HG02678 (cell line): ENCODE measurements around the gene ASH1L.
"Not testable (repeated sequence)": the region's sequence is repeated elsewhere in the genome, so short reads cannot be mapped to it uniquely, and the experiment has no call there.

Source experiments
- ATAC-seq: cut with Tn5 transposase; IDR thresholded peaks from one replicate; pipeline ENCODE4 v1.9.1; 2021; ENCODE audit warnings: mild to moderate bottlenecking, moderate library complexity; ENCODE audit not compliant: unreplicated experiment

The ASH1L gene

GRCh38 chr1:155499953-155500639, 62.5 kb downstream of the ASH1L start:
- ATAC-seq = peak; percentile 67

- no peak for ATAC-seq
Observed at GRCh38 chr1:155499263-155499662, 63.3 kb downstream of the ASH1L start.

GRCh38 chr1:155493595-155493994, 69.0 kb downstream of the ASH1L start:
- ATAC-seq = not testable (repeated sequence)

- not testable (repeated sequence) for ATAC-seq
Observed at GRCh38 chr1:155488419-155488818, 74.2 kb downstream of the ASH1L start.

- ATAC-seq = no peak
Observed at GRCh38 chr1:155487541-155487940, 75.1 kb downstream of the ASH1L start.

- ATAC-seq = not testable (repeated sequence)
Observed at GRCh38 chr1:155486952-155487351, 75.7 kb downstream of the ASH1L start.

GRCh38 chr1:155485945-155486344, 76.7 kb downstream of the ASH1L start:
- ATAC-seq = no peak

GRCh38 chr1:155485222-155485621, 77.4 kb downstream of the ASH1L start:
- no peak for ATAC-seq

GRCh38 chr1:155481741-155482241, 80.8 kb downstream of the ASH1L start:
- ATAC-seq = no peak

- ATAC-seq = no peak
Observed at GRCh38 chr1:155479205-155479604, 83.4 kb downstream of the ASH1L start.

- no peak for ATAC-seq
Observed at GRCh38 chr1:155478270-155478852, 84.2 kb downstream of the ASH1L start.

GRCh38 chr1:155474146-155474545, 88.5 kb downstream of the ASH1L start:
- ATAC-seq = no peak

- no peak for ATAC-seq
Observed at GRCh38 chr1:155473151-155473821, 89.3 kb downstream of the ASH1L start.

GRCh38 chr1:155472491-155473083, 90.0 kb downstream of the ASH1L start:
- no peak for ATAC-seq

GRCh38 chr1:155471891-155472290, 90.7 kb downstream of the ASH1L start:
- ATAC-seq = no peak

GRCh38 chr1:155471026-155471425, 91.6 kb downstream of the ASH1L start:
- no peak for ATAC-seq

- no peak for ATAC-seq
Observed at GRCh38 chr1:155466996-155467395, 95.6 kb downstream of the ASH1L start.

GRCh38 chr1:155466617-155466972, 96.0 kb downstream of the ASH1L start:
- ATAC-seq = no peak

GRCh38 chr1:155463865-155464650, 98.5 kb downstream of the ASH1L start:
- no peak for ATAC-seq

GRCh38 chr1:155458111-155458510, 104.5 kb downstream of the ASH1L start:
- ATAC-seq = no peak

- no peak for ATAC-seq
Observed at GRCh38 chr1:155457266-155457665, 105.3 kb downstream of the ASH1L start.
